HG03354 (cell line): ENCODE measurements around the gene GALNT11.

ENCODE experiments used
- ATAC-seq: cut with Tn5 transposase; IDR thresholded peaks from one replicate; pipeline ENCODE4 v1.9.1; 2021; ENCODE audit warnings: mild to moderate bottlenecking; ENCODE audit not compliant: unreplicated experiment, poor library complexity, severe bottlenecking

GALNT11 gene

GRCh38 chr7:152137476-152138025 lies 112.1 kb downstream of the GALNT11 start:
- no peak for ATAC-seq

GRCh38 chr7:152140067-152140466 lies 114.6 kb downstream of the GALNT11 start:
- no peak for ATAC-seq

GRCh38 chr7:152140560-152140959 lies 115.1 kb downstream of the GALNT11 start:
- no peak for ATAC-seq

GRCh38 chr7:152142976-152143595 lies 117.6 kb downstream of the GALNT11 start:
- no peak for ATAC-seq

- ATAC-seq = no peak
Measured at GRCh38 chr7:152144557-152145245, 119.2 kb downstream of the GALNT11 start.

GRCh38 chr7:152145853-152146466 lies 120.5 kb downstream of the GALNT11 start:
- no peak for ATAC-seq

- no peak for ATAC-seq
Measured at GRCh38 chr7:152148706-152149105, 123.2 kb downstream of the GALNT11 start.

- ATAC-seq = no peak
Measured at GRCh38 chr7:152149363-152149762, 123.9 kb downstream of the GALNT11 start.

GRCh38 chr7:152152267-152152666 lies 126.8 kb downstream of the GALNT11 start:
- ATAC-seq = no peak

- ATAC-seq = peak; percentile 93
Measured at GRCh38 chr7:152158801-152159587, 133.5 kb downstream of the GALNT11 start.

- no peak for ATAC-seq
Measured at GRCh38 chr7:152161171-152161570, 135.7 kb downstream of the GALNT11 start.

- no peak for ATAC-seq
Measured at GRCh38 chr7:152162287-152162686, 136.8 kb downstream of the GALNT11 start.
